SJSA1 (cell line): ENCODE results near the gene PDLIM5. TPM values are rescaled to one million over a fixed set of nuclear protein-coding genes. Genes with fewer than 3 reads are reported as not detected.
"Not testable (repeated sequence)": the region's sequence is repeated elsewhere in the genome, so short reads cannot be mapped to it uniquely, and the experiment has no call there.

Experiments used
- DNase-seq, 2 experiments: peaks; one replicate each; pipeline ENCODE4 v3.0.0-alpha.2; 2015 to 2020; ENCODE audit warnings: low spot score in 2 of 2, low read depth in 1 of 2
- H3K27ac ChIP-seq: fragments of 250-450 bp; sonication (Bioruptor Pico); 2 replicates; pipeline ENCODE4 v1.5.1; 2020; ENCODE audit warnings: mild to moderate bottlenecking, moderate library complexity
- H3K27me3 ChIP-seq: fragments of 250-450 bp; sonication (Bioruptor Pico); replicated peaks from 2 replicates; pipeline ENCODE4 v1.5.1; 2020; ENCODE audit warnings: mild to moderate bottlenecking, moderate library complexity
- H3K36me3 ChIP-seq: fragments of 250-450 bp; sonication (Bioruptor Pico); 2 replicates; pipeline ENCODE4 v1.5.1; 2020; ENCODE audit warnings: mild to moderate bottlenecking
- H3K4me1 ChIP-seq: fragments of 250-450 bp; sonication (Bioruptor Pico); replicated peaks from 2 replicates; pipeline ENCODE4 v1.6.1; 2021; ENCODE audit warnings: mild to moderate bottlenecking
- H3K4me3 ChIP-seq: fragments of 250-450 bp; sonication (Bioruptor Pico); 2 replicates; pipeline ENCODE4 v1.5.1; 2020; ENCODE audit warnings: mild to moderate bottlenecking
- H3K9me3 ChIP-seq: fragments of 250-450 bp; sonication (Bioruptor Pico); replicated peaks from 2 replicates; pipeline ENCODE4 v1.5.1; 2020; ENCODE audit warnings: mild to moderate bottlenecking
- total RNA-seq: library from RNA; depleted of rRNA; stranded (reverse); fragments of >200 nt; shearing (Covaris generic); gene quantifications from 2 replicates; pipeline ENCODE4 v1.2.3, GENCODE V29; 2014

PDLIM5 gene
- total RNA-seq, 1 experiment from 2014 or later, result 133 TPM

- DNase-seq, result peak in 1 of 2 experiments; percentile 31
- H3K27me3 ChIP-seq, result no peaks in the 10 kb centered on the region
- no peak overlapping the region for H3K4me3 ChIP-seq
- no peaks in the 10 kb centered on the region for H3K9me3 ChIP-seq
- peaks cover 4% of the 10 kb centered on the region; the same call in 1 of the 2 replicates for H3K36me3 ChIP-seq
- H3K4me1 ChIP-seq, result peaks cover 27% of the 10 kb centered on the region
- H3K27ac ChIP-seq, result peak overlapping the region; percentile 36
Observed at GRCh38 chr4:94536649-94537469, 85.1 kb downstream of the PDLIM5 start.

GRCh38 chr4:94537921-94538628, 86.3 kb downstream of the PDLIM5 start:
- H3K9me3 ChIP-seq, result no peaks in the 10 kb centered on the region
- H3K27ac ChIP-seq, result no peak overlapping the region
- H3K36me3 ChIP-seq, result no peaks in the 10 kb centered on the region; the same call in 1 of the 2 replicates
- H3K4me1 ChIP-seq, result peaks cover 15% of the 10 kb centered on the region
- no peak for DNase-seq
- no peak overlapping the region for H3K4me3 ChIP-seq
- no peaks in the 10 kb centered on the region for H3K27me3 ChIP-seq

GRCh38 chr4:94540476-94540875, 88.7 kb downstream of the PDLIM5 start:
- Histone ChIP-seq H3K4me3 (no peak overlapping the region), H3K27ac (no peak overlapping the region), H3K4me1 (peaks cover 32% of the 10 kb centered on the region), H3K9me3 (no peaks in the 10 kb centered on the region), H3K36me3 (peaks cover 5% of the 10 kb centered on the region; the same call in 1 of the 2 replicates), H3K27me3 (no peaks in the 10 kb centered on the region)
- DNase-seq, result no peak

GRCh38 chr4:94544811-94545210, 93.1 kb downstream of the PDLIM5 start:
- peaks cover 54% of the 10 kb centered on the region for H3K4me1 ChIP-seq
- H3K27ac ChIP-seq, result peak overlapping the region; percentile 41
- H3K9me3 ChIP-seq, result no peaks in the 10 kb centered on the region
- DNase-seq, result peak in 1 of 2 experiments; percentile 23
- peaks cover 18% of the 10 kb centered on the region for H3K36me3 ChIP-seq
- H3K4me3 ChIP-seq, result no peak overlapping the region
- H3K27me3 ChIP-seq, result no peaks in the 10 kb centered on the region

DNA sequence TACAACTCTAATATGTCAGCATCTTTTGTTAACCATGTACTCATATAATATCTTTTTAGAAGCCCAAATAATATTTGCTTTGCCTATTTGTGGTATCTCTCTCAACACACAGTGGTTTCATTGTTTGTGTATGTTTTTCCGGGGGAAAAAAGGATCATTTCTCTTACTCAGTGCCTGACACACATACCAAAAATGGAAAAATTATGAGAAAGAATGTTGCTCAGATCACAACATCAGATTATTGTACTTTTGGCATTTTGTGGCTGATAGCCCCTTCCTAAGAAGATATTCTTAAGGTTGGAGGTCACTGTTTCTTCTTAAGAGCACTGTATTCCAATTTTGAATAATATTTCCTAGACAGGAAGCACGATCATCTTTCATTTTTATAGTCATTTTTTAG, 93.6 kb downstream of the PDLIM5 start:
- H3K27ac ChIP-seq, result peak overlapping the region; percentile 41

DNA sequence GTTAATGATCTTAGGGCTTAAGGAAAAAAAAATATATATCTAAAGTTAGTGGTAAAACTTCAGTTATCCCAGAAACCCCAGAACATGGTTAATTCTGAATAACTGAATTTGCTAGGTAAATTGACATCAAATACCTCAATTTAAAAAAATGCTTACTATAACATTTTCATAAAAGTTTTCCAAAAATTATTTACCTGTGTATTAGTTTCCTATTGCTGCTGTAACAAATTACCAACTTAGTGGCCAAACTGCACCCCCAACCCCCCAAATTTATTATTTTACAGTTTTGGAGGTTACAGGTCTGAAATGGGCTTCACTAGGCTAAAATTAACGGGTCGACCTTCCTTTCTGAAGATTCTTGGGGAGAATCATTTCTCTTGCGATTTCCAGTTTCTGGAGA, 95.2 kb downstream of the PDLIM5 start:
- Histone ChIP-seq H3K4me3 (no peak overlapping the region), H3K27me3 (no peaks in the 10 kb centered on the region), H3K9me3 (no peaks in the 10 kb centered on the region), H3K4me1 (peaks cover 69% of the 10 kb centered on the region), H3K36me3 (peaks cover 26% of the 10 kb centered on the region), H3K27ac (no peak overlapping the region; the same call in 1 of the 2 replicates)
- DNase-seq, result no peak

More for the DNA sequence above, 93.6 kb downstream of the PDLIM5 start:
- peaks cover 19% of the 10 kb centered on the region for H3K36me3 ChIP-seq
- no peaks in the 10 kb centered on the region for H3K9me3 ChIP-seq
- H3K4me3 ChIP-seq, result no peak overlapping the region
- DNase-seq, result peak in 1 of 2 experiments; percentile 77
- H3K4me1 ChIP-seq, result peaks cover 55% of the 10 kb centered on the region
- H3K27me3 ChIP-seq, result no peaks in the 10 kb centered on the region

DNA sequence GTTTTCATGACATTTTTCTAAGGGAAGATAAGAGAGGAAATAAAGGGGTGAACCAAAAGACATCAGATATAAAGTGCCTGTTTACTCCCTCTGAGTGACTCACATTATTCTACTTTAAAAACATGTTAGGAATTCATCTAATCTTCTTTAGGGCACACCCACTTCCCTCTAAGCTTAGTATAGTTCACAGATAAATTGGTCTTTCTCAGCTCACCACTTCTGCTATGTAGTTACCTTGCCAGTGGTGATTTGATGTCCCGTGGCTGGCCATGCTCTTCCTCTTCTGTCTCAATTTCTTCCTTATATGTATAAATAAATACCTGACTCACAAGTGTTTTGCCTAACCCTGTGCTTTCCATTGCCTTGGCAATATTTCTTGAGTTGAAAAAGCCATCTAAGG, 96.8 kb downstream of the PDLIM5 start:
- Histone ChIP-seq H3K4me1 (peaks cover 75% of the 10 kb centered on the region), H3K27me3 (no peaks in the 10 kb centered on the region), H3K27ac (peak overlapping the region; percentile 76), H3K4me3 (no peak overlapping the region), H3K36me3 (peaks cover 24% of the 10 kb centered on the region), H3K9me3 (no peaks in the 10 kb centered on the region)
- DNase-seq, result peak; percentile 56 to 85

- DNase-seq, result no peak
- H3K27ac ChIP-seq, result no peak overlapping the region
Observed at GRCh38 chr4:94550352-94550751, 98.6 kb downstream of the PDLIM5 start.

DNA sequence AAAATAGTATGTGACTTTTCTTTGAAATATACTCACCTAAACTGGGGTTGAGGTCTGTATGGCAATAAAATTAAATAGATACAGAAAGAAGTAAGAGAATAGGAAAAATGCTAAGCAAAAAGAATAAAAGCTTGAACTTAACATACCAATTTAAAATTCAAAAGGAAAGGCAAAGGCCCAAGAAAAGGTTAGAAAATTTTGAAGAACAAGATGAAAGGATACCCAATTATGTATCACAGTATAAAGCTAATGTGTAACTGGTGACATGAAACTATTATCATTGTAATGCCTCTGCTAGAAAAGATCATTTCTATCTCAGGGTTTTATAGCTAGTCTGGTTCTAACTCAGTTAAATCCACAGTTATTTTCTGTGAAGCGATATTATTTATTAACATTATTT, 99.1 kb downstream of the PDLIM5 start:
- H3K4me3 ChIP-seq, result no peak overlapping the region
- no peak for DNase-seq
- H3K27me3 ChIP-seq, result no peaks in the 10 kb centered on the region
- H3K9me3 ChIP-seq, result no peaks in the 10 kb centered on the region
- H3K27ac ChIP-seq, result no peak overlapping the region
- peaks cover 21% of the 10 kb centered on the region for H3K36me3 ChIP-seq
- H3K4me1 ChIP-seq, result peaks cover 55% of the 10 kb centered on the region

More at GRCh38 chr4:94550352-94550751, 98.6 kb downstream of the PDLIM5 start:
- Histone ChIP-seq H3K27me3 (no peaks in the 10 kb centered on the region), H3K4me1 (peaks cover 60% of the 10 kb centered on the region), H3K9me3 (no peaks in the 10 kb centered on the region), H3K36me3 (peaks cover 21% of the 10 kb centered on the region), H3K4me3 (no peak overlapping the region)

- Histone ChIP-seq H3K4me3 (no peak overlapping the region), H3K9me3 (no peaks in the 10 kb centered on the region), H3K27me3 (no peaks in the 10 kb centered on the region), H3K36me3 (peaks cover 21% of the 10 kb centered on the region), H3K4me1 (peaks cover 49% of the 10 kb centered on the region), H3K27ac (peak overlapping the region; percentile 27)
- DNase-seq, result peak in 1 of 2 experiments; percentile 46
Observed at GRCh38 chr4:94551643-94552564, 100.2 kb downstream of the PDLIM5 start.

DNA sequence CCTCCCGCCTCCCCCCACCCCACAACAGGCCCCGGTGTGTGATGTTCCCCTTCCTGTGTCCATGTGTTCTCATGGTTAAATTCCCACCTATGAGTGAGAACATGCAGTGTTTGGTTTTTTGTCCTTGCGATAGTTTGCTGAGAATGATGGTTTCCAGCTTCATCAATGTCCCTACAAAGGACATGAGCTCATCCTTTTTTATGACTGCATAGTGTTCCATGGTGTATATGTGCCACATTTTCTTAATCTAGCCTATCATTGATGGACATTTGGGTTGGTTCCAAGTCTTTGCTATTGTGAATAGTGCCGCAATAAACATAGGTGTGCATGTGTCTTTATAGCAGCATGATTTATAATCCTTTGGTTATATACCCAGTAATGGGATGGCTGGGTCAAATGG, 104.3 kb downstream of the PDLIM5 start:
- not testable (repeated sequence) for H3K27me3 ChIP-seq, H3K4me3 ChIP-seq, H3K9me3 ChIP-seq, DNase-seq, H3K27ac ChIP-seq
- Histone ChIP-seq H3K36me3 (peaks cover 12% of the 10 kb centered on the region), H3K4me1 (peaks cover 48% of the 10 kb centered on the region)

DNA sequence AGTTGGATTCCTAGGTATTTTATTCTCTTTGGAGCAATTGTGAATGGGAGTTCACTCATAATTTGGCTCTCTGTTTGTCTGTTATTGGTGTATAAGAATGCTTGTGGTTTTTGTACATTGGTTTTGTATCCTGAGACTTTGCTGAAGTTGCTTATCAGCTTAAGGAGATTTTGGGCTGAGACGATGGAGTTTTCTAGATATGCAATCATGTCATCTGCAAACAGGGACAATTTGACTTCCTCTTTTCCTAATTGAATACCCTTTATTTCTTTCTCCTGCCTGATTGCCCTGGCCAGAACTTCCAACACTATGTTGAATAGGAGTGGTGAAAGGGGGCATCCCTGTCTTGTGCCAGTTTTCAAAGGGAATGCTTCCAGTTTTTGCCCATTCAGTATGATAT, 105.9 kb downstream of the PDLIM5 start:
- not testable (repeated sequence) for DNase-seq, H3K36me3 ChIP-seq

DNA sequence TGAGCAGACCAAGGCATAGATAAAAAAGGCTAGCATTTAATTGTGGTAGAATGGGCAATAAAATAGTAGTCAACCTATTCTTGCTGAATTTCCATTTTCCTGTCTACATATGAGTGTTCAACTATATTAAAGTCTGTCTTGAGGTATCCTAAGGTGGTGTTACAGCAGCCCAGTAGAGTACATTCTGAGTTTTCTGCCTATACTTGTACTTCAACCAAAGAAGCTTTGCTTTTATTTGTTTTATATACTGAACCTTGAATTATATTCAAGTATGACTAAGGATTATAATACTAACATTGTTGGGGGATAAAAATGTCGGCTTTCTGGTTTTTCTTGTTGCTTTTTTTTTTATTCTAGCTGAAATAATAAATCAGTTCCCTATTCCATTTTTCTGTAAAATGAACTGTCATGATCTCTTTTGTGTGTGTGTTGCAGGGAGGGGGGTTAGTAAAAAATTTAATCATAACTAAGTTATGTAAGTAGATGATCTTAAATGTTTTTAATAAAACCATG, 106.7 kb downstream of the PDLIM5 start:
- H3K9me3 ChIP-seq, result no peaks in the 10 kb centered on the region
- no peak for DNase-seq
- peaks cover 50% of the 10 kb centered on the region for H3K4me1 ChIP-seq
- H3K27me3 ChIP-seq, result no peaks in the 10 kb centered on the region
- H3K27ac ChIP-seq, result no peak overlapping the region
- H3K36me3 ChIP-seq, result peaks cover 9% of the 10 kb centered on the region; the same call in 1 of the 2 replicates
- no peak overlapping the region for H3K4me3 ChIP-seq

More for the DNA sequence above, 105.9 kb downstream of the PDLIM5 start:
- H3K4me3 ChIP-seq, H3K27ac ChIP-seq, H3K9me3 ChIP-seq, H3K27me3 ChIP-seq: not testable (repeated sequence)
- peaks cover 51% of the 10 kb centered on the region for H3K4me1 ChIP-seq
